H1 (cell line): ENCODE results near the gene HDAC7. TPM values are rescaled to one million over a fixed set of nuclear protein-coding genes. Genes with fewer than 3 reads are reported as not detected.

Experiments used
- POU5F1 ChIP-seq: IDR thresholded peaks from 2 replicates; pipeline ENCODE4 v1.6.1; 2011; ENCODE audit warnings: low read depth, mild to moderate bottlenecking, low read length, moderate library complexity
- RBBP5 ChIP-seq: IDR thresholded peaks from 2 replicates; pipeline ENCODE4 v1.7.1; 2012; ENCODE audit warnings: low read depth, mild to moderate bottlenecking, inconsistent platforms, low read length, moderate library complexity, borderline replicate concordance
- SUZ12 ChIP-seq: fragments of 200-600 bp; sonication (generic); IDR thresholded peaks from 2 replicates; pipeline ENCODE4 v1.6.1; 2012; ENCODE audit warnings: mild to moderate bottlenecking, inconsistent platforms, low read length, moderate library complexity, mixed read lengths
- TEAD4 ChIP-seq: IDR thresholded peaks from 2 replicates; pipeline ENCODE4 v1.6.1; 2012; ENCODE audit warnings: low read depth, low read length, inconsistent platforms, mixed read lengths
- polyA plus RNA-seq, 7 experiments: library from polyadenylated mRNA; depleted of rRNA in 3 of 7; stranded (reverse) in 5 of 7; unstranded in 2 of 7; fragments of >200 nt in 5 of 7; fragments of 200-250 nt in 2 of 7; gene quantifications; 1 replicate in 5 of 7; 2 replicates in 1 of 7; 4 replicates in 1 of 7; pipeline versions ENCODE4 v1.2.1 to v1.2.3, GENCODE V29; 2011 to 2013; ENCODE audit warnings: missing spikeins in 2 of 7, mixed read lengths in 2 of 7
- total RNA-seq: library from RNA; stranded (reverse); fragmentation: NEBNext Ultra II Directional; extraction: Animal tissue kit (Norgen Biotek cat#: 25700); gene quantifications from 2 replicates; pipeline ENCODE4 v1.2.1, GENCODE V29; 2021

The HDAC7 gene
- total and polyA plus RNA-seq, 2 of the 8 experiments (the other 6 are each of a cell fraction or from before 2014, with no cell fraction given): 25.5 to 84.9 TPM

- TF ChIP-seq POU5F1 (no peak), SUZ12 (no peak), RBBP5 (no peak), TEAD4 (no peak)
These were observed 15.5 kb downstream of the HDAC7 start (continued) for GRCh38 chr12:47804171-47804570.
